Gastrocnemius medialis (tissue), 4 donors: ENCODE data around the gene TCP1. TPM values are rescaled to one million over a fixed set of nuclear protein-coding genes. Genes with fewer than 3 reads are reported as not detected.

Source experiments
- ATAC-seq, 2 donors: fragments of 150-250 bp; one replicate each; pipeline ENCODE4 v1.9.1; 2016
- DNase-seq, 2 donors: peaks; one replicate each; pipeline ENCODE4 v3.0.0-alpha.2; 2019
- H3K27ac ChIP-seq, 4 donors: fragments of 200-600 bp; sonication (generic); 1 replicate in 1 of 4; 2 replicates in 3 of 4; pipeline ENCODE4 v1.5.1; 2016 to 2018; ENCODE audit warnings: mild to moderate bottlenecking in 2 of 4, moderate library complexity in 1 of 4
- H3K27me3 ChIP-seq, 3 donors: fragments of 200-600 bp; sonication (generic) in 2 of 3; 1 replicate in 1 of 3; 2 replicates in 2 of 3; pipeline versions ENCODE4 v1.5.1 to v1.6.0; 2016 to 2019; ENCODE audit warnings: mild to moderate bottlenecking in 1 of 3, moderate library complexity in 1 of 3
- H3K36me3 ChIP-seq, 2 donors: fragments of 200-600 bp; sonication (generic) in 1 of 2; one replicate each; pipeline ENCODE4 v1.5.1; 2017 to 2018
- H3K4me1 ChIP-seq, 2 donors: fragments of 200-600 bp; sonication (generic) in 1 of 2; one replicate each; pipeline ENCODE4 v1.5.1; 2016 to 2017; ENCODE audit warnings: mild to moderate bottlenecking in 2 of 2
- H3K4me3 ChIP-seq, 4 donors: fragments of 200-600 bp; sonication (generic) in 3 of 4; 1 replicate in 1 of 4; 2 replicates in 3 of 4; pipeline ENCODE4 v1.5.1; 2016 to 2019; ENCODE audit warnings: mild to moderate bottlenecking in 2 of 4
- H3K9me3 ChIP-seq, 3 donors: fragments of 200-600 bp; sonication (generic) in 2 of 3; 1 replicate in 1 of 3; 2 replicates in 2 of 3; pipeline ENCODE4 v1.5.1; 2016 to 2019
- POLR2A ChIP-seq, 2 donors: fragments of 450-650 bp; IDR thresholded peaks; one replicate each; pipeline ENCODE4 v1.6.1; 2017; ENCODE audit warnings: antibody characterized with exemption in 2 of 2, mild to moderate bottlenecking in 2 of 2, moderate library complexity in 2 of 2
- in situ Hi-C, 4 donors: fragments of 200-750 bp; cut with MboI; loops; one replicate each; pipeline versions ENCODE4 v1.15.0 to v1.8.0; 2017; ENCODE audit warnings: low sequenced_read_pairs in 4 of 4
- intact Hi-C: fragments of 100-400 bp; cut with DNase I; formaldehyde crosslinking; loops from one replicate; pipeline ENCODE4 v1.15.1; 2023; ENCODE audit warnings: low total_unique reads
- total RNA-seq, 4 donors: library from RNA; depleted of rRNA; stranded (reverse); fragments of >200 nt; gene quantifications; one replicate each; pipeline versions ENCODE4 v1.1.0 to v1.2.3, GENCODE V29; 2016
- TF ChIP-seq, protein P1 (sequence below), 5 experiments: fragments of 450-650 bp in 3 of 5; fragments of 200-600 bp in 2 of 5; sonication (generic) in 2 of 5; IDR thresholded peaks in 4 of 5; conservative IDR thresholded peaks in 1 of 5; 1 replicate in 4 of 5; 2 replicates in 1 of 5; pipeline ENCODE4 v1.5.1; 2016 to 2019; ENCODE audit warnings: antibody characterized with exemption in 5 of 5, mild to moderate bottlenecking in 3 of 5, moderate library complexity in 3 of 5

The TCP1 gene
- total RNA-seq, 4 donors from 2014 or later, result 135 to 256 (median 166) TPM

DNA sequence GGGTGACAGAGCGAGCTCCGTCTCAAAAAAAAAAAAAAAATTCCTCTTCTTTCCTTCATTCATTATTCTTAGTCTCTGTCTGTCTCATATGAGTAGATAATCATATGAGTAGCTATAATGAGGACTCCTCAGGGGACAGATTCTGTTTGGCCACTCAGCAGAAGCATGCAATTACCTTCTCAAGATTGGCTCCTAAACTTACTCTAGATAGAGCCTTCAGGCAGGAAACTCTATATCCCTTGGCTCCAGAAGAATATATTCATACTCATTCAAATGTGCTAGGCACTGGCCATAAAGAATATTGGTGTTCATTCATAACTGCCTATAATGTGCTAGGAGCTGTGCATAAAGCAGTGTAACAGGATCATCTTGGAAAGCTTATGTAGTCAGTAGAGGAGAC, 29.8 kb downstream of the TCP1 start:
- no peak overlapping the region for H3K4me3 ChIP-seq
- no peak for TF ChIP-seq POLR2A (IDR thresholded peaks at IDR 0.05)
- TF ChIP-seq, protein P1, sequence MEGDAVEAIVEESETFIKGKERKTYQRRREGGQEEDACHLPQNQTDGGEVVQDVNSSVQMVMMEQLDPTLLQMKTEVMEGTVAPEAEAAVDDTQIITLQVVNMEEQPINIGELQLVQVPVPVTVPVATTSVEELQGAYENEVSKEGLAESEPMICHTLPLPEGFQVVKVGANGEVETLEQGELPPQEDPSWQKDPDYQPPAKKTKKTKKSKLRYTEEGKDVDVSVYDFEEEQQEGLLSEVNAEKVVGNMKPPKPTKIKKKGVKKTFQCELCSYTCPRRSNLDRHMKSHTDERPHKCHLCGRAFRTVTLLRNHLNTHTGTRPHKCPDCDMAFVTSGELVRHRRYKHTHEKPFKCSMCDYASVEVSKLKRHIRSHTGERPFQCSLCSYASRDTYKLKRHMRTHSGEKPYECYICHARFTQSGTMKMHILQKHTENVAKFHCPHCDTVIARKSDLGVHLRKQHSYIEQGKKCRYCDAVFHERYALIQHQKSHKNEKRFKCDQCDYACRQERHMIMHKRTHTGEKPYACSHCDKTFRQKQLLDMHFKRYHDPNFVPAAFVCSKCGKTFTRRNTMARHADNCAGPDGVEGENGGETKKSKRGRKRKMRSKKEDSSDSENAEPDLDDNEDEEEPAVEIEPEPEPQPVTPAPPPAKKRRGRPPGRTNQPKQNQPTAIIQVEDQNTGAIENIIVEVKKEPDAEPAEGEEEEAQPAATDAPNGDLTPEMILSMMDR (IDR thresholded peaks at IDR 0.05 in 4 of 5, conservative IDR thresholded peaks at IDR 0.05 in 1 of 5), result no peak
- H3K27me3 ChIP-seq, result no peaks in the 10 kb centered on the region
- intact Hi-C loops (loop anchor here (2.0 kb wide), 1 partner anchor 17 kb away; no protein-coding TSS in a partner anchor), in situ Hi-C loops (no loop called here)
- no peaks in the 10 kb centered on the region for H3K9me3 ChIP-seq
- ATAC-seq (no peak), DNase-seq (no peak)
- peak overlapping the region in 1 of 4 donors; percentile 96 for H3K27ac ChIP-seq
- H3K36me3 ChIP-seq, result peaks cover 0 to 47% of the 10 kb centered on the region in 2 donors
- H3K4me1 ChIP-seq, result peaks cover 13 to 19% of the 10 kb centered on the region in 2 donors

DNA sequence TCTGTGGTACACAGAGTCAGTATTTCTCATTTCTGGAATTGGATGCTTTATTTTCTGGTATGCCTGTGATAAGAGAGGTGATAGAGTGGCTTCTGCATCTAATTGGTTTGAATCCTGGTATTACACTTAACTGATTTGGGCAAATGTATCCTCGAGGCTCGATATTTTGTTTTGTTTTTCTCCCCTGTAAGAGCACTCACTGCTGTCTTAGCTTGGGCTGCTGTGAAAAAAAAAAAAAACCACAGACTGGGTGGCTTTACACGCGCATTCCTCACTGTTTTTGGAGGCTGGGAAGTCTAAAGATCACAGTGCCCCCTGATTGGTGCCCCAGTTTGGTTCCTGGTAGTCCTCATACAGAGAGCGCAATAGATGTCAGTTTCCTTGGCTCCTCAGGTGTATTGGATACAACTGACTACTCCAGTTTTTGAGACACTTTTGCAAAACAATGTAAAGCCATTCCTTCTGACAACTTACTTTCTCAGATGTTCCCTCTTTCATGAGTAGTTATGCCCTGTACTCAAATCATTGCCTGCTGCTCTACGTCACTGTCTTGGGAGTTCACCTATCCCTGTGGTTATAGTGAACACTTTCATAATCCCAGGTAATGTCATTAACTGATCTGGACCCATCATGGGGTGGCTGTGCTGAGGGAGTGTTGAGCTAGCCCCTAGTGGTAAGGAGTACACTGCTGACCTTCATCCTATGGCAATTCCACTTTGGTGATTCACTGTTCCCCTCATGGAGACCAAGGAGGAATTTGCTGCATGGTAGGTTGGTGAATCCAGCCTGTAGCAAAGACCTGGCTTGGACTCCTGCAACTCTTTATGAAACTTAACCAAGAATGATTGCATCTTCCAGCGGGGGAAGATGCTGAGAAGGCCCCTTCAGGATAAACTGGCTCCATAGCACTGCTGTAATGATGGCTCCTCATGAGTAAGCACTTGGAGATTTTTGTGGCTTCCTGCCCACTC, 31.1 kb downstream of the TCP1 start:
- H3K27ac ChIP-seq, result peak overlapping the region in 1 of 4 donors; percentile 5
- H3K9me3 ChIP-seq, result no peaks in the 10 kb centered on the region
- no peak for DNase-seq
- no peak for ATAC-seq
- in situ Hi-C loops, result no loop called here
- intact Hi-C loops, result no loop called here
- H3K27me3 ChIP-seq, result no peaks in the 10 kb centered on the region
- H3K36me3 ChIP-seq, result peaks cover 0 to 52% of the 10 kb centered on the region in 2 donors
- peaks cover 13 to 19% of the 10 kb centered on the region in 2 donors for H3K4me1 ChIP-seq
- TF ChIP-seq POLR2A (IDR thresholded peaks at IDR 0.05), result no peak
- TF ChIP-seq, protein P1 (IDR thresholded peaks at IDR 0.05 in 4 of 5, conservative IDR thresholded peaks at IDR 0.05 in 1 of 5), result no peak
- no peak overlapping the region for H3K4me3 ChIP-seq

DNA sequence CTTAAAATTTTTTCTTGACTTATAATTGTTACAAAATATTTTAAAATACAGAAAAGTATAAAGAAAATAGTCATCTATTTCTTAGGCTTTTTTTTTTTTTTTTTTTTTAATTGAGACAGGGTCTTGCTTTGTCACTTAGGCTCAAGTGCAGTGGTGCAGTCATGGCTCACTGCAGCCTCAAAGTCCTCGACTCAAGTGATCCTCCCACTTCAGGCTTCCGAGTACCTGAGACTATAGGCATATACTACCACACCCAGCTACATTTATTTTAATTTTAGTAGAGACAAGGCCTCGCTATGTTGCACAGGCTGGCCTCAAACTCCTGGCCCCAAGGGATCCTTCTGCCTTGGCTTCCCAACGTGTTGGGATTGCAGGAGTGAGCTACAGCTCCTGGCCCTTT, 32.9 kb downstream of the TCP1 start:
- H3K27ac ChIP-seq, result no peak overlapping the region
- ATAC-seq, result no peak
- H3K36me3 ChIP-seq, result peaks cover 0 to 69% of the 10 kb centered on the region in 2 donors

DNA sequence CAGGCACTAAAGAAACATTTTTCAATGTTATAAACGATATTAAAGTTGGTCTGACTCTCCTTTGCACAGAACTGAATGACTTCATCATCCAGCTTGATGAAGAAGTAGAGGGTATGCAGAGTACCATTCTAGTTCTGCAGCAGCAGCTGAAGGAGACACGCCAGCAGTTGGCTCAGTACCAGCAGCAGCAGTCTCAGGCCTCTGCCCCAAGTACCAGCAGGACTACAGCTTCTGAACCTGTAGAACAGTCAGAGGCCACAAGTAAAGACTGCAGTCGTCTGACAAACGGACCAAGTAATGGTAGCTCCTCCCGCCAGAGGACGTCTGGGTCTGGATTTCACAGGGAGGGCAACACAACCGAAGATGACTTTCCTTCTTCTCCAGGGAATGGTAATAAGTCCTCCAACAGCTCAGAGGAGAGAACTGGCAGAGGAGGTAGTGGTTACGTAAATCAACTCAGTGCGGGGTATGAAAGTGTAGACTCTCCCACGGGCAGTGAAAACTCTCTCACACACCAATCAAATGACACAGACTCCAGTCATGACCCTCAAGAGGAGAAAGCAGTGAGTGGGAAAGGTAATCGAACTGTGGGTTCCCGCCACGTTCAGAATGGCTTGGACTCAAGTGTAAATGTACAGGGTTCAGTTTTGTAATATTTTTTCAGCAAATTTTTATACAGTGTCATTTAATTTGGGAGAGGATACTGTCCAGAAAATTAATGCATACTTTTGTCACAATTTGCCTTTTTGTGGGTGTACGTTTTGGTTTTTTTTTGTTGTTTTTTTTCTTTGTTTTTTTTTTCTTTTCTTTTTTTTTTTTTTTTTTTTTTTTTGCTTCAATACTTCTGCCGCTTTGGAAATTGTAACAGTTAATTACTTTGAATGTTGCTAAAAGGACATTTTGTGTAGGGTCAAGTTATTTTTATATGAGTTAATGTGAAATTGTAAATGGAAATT, 34.2 kb downstream of the TCP1 start:
- ATAC-seq (no peak), DNase-seq (no peak)
- Histone ChIP-seq H3K36me3 (peaks cover 0 to 78% of the 10 kb centered on the region in 2 donors), H3K4me3 (no peak overlapping the region), H3K4me1 (peaks cover 0 to 5% of the 10 kb centered on the region in 2 donors), H3K27ac (peak overlapping the region in 2 of 4 donors; percentile 19 to 44), H3K9me3 (no peaks in the 10 kb centered on the region), H3K27me3 (no peaks in the 10 kb centered on the region)
- in situ Hi-C loops, result no loop called here
- intact Hi-C loops, result no loop called here
- TF ChIP-seq POLR2A (IDR thresholded peaks at IDR 0.05), result no peak
- TF ChIP-seq, protein P1 (IDR thresholded peaks at IDR 0.05 in 4 of 5, conservative IDR thresholded peaks at IDR 0.05 in 1 of 5), result no peak

More for the DNA sequence above, 32.9 kb downstream of the TCP1 start:
- H3K4me3 ChIP-seq, result no peak overlapping the region
- intact Hi-C loops, result no loop called here
- in situ Hi-C loops, result no loop called here
- DNase-seq, result no peak
- H3K4me1 ChIP-seq, result peaks cover 10 to 14% of the 10 kb centered on the region in 2 donors
- H3K27me3 ChIP-seq, result no peaks in the 10 kb centered on the region
- no peak for TF ChIP-seq POLR2A (IDR thresholded peaks at IDR 0.05)
- TF ChIP-seq, protein P1 (IDR thresholded peaks at IDR 0.05 in 4 of 5, conservative IDR thresholded peaks at IDR 0.05 in 1 of 5), result no peak
- H3K9me3 ChIP-seq, result no peaks in the 10 kb centered on the region
